NCI-H2171 (cell line): ENCODE results near the gene MAGI2.

Experiments
- DNase-seq: peaks from one replicate; lab custom pipeline; 2025; lab: John Stamatoyannopoulos, UW

MAGI2 gene

DNA sequence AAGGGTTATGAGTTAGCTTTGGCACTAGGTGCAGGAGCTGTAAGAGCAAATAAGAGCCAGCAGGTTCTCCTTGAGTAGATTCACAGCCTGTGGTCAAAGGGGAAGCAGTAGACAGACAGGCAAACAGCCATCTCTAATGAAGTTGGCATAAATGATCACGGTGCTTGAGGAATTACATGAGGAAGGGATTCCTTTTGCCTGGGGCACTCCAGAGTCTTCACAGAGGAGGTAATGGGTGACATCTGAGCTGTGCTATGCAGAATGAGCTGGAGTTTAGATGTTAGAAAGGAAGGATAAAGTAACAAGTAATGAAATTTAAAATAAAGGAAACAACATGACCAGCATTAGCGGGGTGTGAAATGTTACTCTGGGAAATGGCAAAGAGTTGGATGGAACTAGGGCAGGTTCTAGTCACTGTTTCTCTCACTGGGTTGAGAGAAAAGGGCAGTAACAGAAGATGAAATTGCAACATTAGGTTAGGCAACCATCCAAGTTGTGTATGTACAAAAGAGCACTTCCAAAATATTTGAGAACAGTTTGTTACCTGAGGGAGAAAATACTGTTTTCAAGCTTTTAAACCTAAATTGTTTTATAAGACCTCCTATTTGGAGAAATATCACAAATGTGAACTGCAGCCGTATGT lies 1041.1 kb downstream of the MAGI2 start:
- no peak for DNase-seq

DNA sequence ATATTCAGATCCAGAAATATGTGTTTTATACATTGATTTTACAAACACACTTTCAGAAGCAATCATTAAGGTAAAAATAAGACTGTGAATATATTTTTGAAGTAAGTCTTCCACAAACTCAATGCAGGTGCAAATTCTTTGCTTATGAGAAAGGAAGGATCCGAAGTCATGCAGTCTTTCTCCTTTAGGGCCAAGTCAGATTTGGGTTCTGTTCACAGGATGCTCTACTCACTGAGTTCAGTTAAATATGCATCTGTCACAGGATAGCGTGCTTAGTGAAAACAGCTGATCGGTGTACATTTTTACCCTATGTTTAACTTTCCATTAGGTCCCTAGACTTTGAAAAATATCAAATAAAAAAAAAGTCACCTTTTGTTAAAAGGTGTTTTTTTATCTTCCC lies 1046.4 kb downstream of the MAGI2 start:
- DNase-seq = no peak

DNA sequence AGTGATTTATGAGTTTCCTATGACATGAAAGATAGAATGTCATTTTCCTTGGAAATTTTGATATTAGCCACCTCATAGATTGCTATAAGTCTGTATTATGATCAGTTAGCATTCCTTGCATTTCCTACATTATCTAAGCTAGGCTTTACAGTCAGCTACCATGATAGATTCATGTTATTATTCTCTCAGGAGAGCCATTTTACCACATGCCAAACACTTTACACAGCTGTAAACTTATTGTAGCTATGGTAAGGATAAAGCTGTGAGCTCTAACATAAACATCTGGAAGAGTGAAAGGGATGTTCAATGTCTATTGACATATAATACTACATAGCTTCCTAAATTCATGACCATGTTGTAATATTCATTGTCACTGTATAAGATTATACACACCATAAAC lies 1046.9 kb downstream of the MAGI2 start:
- DNase-seq = no peak

DNA sequence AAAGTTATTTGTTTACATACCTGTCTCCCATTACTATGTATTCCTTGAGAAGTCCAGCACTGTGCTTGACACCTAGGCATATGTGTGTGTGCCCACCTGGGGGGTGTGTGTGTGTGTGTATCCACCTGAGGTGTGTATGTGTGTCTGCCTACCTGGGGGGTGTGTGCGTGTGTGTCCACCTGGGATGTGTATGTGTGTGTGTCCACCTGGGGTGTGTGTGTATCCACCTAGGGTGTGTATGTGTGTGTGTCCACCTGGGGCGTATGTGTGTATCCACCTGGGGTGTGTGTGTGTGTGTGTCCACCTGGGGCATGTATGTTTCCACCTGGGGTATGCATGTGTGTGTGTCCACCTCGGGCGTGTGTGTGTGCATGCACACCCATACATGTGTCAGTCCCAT lies 1051.4 kb downstream of the MAGI2 start:
- DNase-seq = no peak

DNA sequence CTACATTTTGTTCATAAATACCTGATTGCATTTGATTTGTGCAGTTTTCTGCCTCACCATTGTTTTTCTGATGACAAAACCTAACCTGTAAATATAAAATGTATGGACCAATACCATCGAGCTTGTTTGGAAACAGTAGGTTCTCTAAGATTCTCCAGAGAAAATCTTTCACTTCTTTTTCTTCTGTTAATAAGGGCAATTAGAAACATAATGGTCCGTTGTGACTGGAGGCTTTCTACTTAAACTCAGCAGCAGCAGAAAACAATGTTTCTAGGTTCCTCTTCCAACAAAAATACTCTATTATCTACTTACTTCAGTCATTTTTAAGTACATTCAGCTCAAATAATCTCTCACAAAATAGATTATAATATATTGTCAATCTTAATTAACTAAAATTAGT lies 1053.4 kb downstream of the MAGI2 start:
- no peak for DNase-seq

- DNase-seq = no peak
Measured at GRCh38 chr7:78399033-78399769, 1054.3 kb downstream of the MAGI2 start.

DNA sequence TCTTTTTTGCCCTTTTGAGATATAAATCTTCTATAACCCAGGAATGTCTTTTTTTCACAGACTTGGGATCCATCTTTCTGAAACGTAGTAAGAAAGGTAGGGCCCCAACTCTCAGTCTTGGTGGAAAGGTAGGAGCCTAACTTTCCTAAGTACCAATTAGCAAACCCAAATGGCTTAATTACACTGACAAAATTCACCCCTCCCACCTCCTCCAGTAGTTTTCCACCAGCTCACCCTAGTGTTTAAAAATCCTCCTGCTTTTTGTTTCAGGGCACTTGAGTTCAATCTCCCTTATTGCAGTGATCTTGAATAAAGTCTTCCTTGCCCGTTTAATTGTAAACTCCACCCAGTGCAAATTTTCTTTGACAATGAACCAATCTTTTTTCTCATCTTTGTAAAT lies 1054.9 kb downstream of the MAGI2 start:
- DNase-seq = no peak

- no peak for DNase-seq
Measured at GRCh38 chr7:78398081-78398480, 1055.4 kb downstream of the MAGI2 start.

GRCh38 chr7:78396210-78396609 lies 1057.3 kb downstream of the MAGI2 start:
- DNase-seq = no peak

- DNase-seq = no peak
Measured at GRCh38 chr7:78395298-78396036, 1058.0 kb downstream of the MAGI2 start.

DNA sequence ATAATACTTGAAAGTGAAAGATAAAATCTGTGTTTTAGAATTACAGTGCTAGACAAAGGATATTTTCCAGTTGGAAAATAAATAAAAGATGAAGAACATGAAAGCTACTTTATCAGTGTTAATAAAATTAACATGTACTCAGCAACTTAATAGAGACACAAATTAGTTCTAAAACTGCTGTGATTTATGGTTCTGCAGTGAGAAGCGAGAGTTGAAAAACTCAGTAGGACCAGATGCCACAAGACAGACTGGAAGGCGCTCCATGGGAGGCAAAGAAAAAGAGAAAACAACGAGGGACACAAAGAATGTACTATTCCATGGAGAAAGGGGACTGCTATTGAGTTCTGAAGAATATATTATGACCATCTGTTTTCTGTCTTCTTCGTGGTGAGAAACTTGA lies 1064.4 kb downstream of the MAGI2 start:
- no peak for DNase-seq

- no peak for DNase-seq
Measured at GRCh38 chr7:78386520-78386919, 1066.9 kb downstream of the MAGI2 start.

DNA sequence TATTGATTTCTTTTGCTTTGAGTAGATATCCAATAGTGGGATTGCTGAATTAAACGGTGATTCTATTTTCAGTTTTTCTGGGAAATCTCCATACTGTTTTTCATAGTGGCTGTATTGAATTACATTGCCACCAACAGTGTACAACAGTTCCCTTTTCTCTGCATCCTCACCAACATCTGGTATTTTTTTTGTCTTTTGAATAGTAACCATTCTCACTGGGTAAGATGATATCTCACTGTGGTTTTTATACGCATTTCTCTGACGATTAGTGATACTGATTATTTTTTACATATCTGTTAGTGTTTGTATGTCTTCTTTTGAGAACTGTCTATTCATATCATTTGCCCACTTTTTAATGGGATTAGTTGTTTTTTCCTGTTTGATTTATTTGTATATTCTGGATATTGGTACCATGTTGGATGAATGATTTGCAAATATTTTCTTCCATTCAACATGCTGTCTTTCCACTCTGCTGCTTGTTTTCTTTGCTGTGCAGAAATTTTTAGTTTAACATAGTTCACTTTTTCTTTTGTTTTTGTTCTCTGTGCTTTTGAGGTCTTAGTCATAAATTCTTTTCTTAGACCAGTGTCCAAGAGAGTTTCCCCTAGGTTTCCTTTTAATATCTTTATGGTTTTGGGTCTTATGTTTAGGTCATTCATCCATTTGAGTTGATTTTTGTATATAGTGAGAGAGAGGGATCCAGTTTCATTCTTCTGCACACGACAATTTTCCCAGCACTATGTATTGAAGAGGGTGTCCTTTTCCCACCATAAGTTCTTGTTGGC lies 1070.2 kb downstream of the MAGI2 start:
- DNase-seq = peak; percentile 59

DNA sequence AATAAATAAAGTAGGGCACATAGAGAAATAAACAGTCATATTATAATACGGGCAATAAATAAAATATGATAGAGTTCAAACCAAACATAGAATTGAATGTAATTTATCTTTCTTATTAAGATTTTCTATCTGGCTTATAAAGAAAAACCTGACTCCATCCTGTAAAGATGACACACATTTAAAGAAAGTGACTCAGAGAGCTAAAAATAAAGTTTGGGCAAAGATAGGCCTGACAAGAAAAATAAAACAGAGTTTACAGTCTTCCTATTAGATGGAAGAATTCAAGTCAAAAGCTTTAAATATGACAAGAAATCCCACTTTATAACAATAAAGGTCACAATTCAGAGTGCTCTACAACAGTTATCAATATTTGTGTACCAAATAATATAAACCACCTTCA lies 1074.3 kb downstream of the MAGI2 start:
- DNase-seq = no peak

GRCh38 chr7:78377532-78377931 lies 1075.9 kb downstream of the MAGI2 start:
- DNase-seq = no peak

- no peak for DNase-seq
Measured at GRCh38 chr7:78370936-78371335, 1082.5 kb downstream of the MAGI2 start.

DNA sequence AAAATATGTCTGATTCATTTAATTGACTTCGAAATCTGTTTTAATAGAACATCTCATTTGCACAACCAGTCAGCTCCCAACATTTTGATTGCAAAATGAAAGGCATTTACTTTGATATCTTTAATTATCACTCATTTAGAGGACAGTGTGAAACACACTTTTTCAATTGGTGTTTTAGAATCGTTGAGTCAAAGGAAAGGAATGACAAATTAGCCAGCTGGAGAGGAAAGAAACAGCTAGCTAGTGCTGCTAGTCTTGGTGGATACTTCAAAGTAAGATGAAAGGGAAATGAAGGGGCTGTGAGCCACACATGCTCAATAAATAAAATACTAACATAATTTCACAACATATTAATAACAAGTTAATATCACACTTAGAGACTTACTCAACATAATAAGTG lies 1084.7 kb downstream of the MAGI2 start:
- no peak for DNase-seq

DNA sequence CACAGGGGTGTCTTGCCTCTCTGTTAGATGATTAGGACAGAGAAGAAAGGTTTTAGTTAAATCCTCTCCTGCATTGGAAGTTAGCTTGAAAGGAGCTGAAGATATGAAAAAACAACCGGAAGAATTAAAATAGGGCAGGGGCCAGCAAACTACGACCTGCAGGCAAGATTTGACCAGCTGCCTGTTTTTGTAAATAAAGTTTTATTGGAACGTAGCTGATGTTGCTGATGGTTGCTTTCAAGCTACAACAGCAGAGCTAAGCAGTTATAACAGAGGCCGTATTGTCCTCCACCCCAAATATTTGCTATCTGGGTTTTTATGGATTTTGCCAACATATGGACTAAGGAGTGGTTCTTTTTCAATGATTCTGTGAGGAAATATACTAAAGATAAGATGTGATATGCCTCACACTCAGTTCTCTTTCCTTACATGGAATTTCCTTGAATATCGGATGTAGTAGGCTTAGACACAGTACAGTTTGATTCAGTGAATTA lies 1086.1 kb downstream of the MAGI2 start:
- no peak for DNase-seq

DNA sequence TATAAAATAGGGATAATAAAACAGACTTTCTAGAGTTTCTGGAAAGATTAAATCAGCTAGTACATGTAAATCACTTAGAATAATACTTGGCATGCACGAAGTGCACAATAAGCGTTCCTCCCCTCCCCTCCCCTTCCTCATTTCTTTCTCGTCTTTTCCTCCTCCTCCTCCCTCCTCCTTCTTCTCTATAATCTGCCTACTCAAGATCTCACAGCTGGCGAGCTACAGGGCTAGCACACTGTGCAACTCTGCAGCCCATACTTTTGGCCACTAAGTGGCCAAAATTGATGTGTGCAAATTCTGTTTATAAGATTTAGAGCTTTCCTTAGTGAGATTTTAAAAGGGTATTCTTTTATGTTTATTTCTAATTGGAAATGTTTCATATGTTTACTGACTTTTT lies 1089.6 kb downstream of the MAGI2 start:
- DNase-seq = no peak

DNA sequence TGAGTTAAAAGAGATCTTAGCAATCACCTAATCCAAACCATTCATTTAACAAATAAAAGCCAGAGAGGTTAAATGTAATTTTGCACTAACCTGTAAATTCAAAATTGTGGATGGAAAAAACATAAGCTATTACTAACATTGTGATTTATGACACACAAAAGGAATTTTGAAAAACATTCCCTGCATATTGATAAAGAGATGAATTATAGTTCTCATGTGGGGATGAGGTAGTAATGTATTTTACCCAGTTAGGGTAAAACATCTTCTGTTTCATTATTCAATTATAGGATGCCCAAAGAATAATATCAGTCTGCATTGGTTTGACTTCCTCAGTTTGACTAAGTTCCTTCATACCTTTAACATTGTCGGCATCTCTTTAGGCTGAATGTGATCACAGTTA lies 1093.6 kb downstream of the MAGI2 start:
- DNase-seq = no peak

DNA sequence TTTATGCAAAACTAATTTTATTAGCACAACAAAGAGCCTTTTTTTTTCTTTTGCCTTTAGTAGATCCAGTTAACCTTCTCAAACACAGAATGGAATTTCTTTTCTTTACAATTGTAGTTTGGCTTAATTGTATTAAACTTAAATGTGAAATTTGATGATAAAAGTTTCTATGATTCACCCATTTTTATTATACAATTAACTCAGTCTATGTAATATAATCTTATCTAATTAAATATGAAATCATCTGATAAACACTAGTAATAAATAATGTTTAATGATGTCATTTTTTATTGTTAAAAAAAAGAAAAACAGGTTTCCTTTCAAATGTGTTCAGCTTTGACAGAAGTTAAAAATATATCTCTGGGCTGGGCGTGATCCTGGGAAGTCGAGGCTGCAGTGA lies 1095.8 kb downstream of the MAGI2 start:
- DNase-seq = no peak

- DNase-seq = no peak
Measured at GRCh38 chr7:78355834-78356233, 1097.6 kb downstream of the MAGI2 start.
